H9 (cell line): Measurements from ENCODE around the gene REG4. TPM values are rescaled to one million over a fixed set of nuclear protein-coding genes. Genes with fewer than 3 reads are reported as not detected.

ENCODE experiments used
- DNase-seq: peaks from one replicate; pipeline ENCODE4 v3.0.0-alpha.2; 2017
- H2AFZ ChIP-seq: one replicate; pipeline ENCODE4 v1.6.1; 2013; ENCODE audit warnings: mild to moderate bottlenecking, low read length, control low read depth, moderate library complexity
- H2AK5ac ChIP-seq: 2 replicates; pipeline ENCODE4 v1.6.1; 2013; ENCODE audit warnings: low read length, control low read depth, mixed read lengths; ENCODE audit not compliant: insufficient read length
- H2BK120ac ChIP-seq: one replicate; pipeline ENCODE4 v1.6.1; 2013; ENCODE audit warnings: low read depth, mild to moderate bottlenecking, low read length, control low read depth, inconsistent platforms; ENCODE audit not compliant: poor library complexity, severe bottlenecking
- H2BK12ac ChIP-seq: 2 replicates; pipeline ENCODE4 v1.6.1; 2013; ENCODE audit warnings: low read length, control low read depth, mixed read lengths, low read depth; ENCODE audit not compliant: insufficient read length
- H2BK15ac ChIP-seq: 2 replicates; pipeline ENCODE4 v1.6.1; 2013; ENCODE audit warnings: low read depth, low read length, control low read depth
- H2BK20ac ChIP-seq: one replicate; pipeline ENCODE4 v1.6.1; 2013; ENCODE audit warnings: low read depth, mild to moderate bottlenecking, low read length, control low read depth, inconsistent platforms; ENCODE audit not compliant: poor library complexity, severe bottlenecking
- H2BK5ac ChIP-seq: 2 replicates; pipeline ENCODE4 v1.6.1; 2013; ENCODE audit warnings: low read length, control low read depth, mixed read lengths; ENCODE audit not compliant: insufficient read length
- H3K14ac ChIP-seq: 2 replicates; pipeline ENCODE4 v1.6.1; 2013; ENCODE audit warnings: low read length, control low read depth; ENCODE audit not compliant: insufficient read depth
- H3K18ac ChIP-seq: 2 replicates; pipeline ENCODE4 v1.6.1; 2013; ENCODE audit warnings: low read depth, mild to moderate bottlenecking, mixed read lengths, low read length, control low read depth; ENCODE audit not compliant: insufficient read length
- H3K23ac ChIP-seq: 2 replicates; pipeline ENCODE4 v1.6.1; 2013; ENCODE audit warnings: low read length, control low read depth, mixed read lengths, low read depth; ENCODE audit not compliant: insufficient read length
- H3K23me2 ChIP-seq: 2 replicates; pipeline ENCODE4 v1.6.1; 2013; ENCODE audit warnings: low read depth, mild to moderate bottlenecking, mixed read lengths, low read length, control low read depth; ENCODE audit not compliant: insufficient read length, poor library complexity, severe bottlenecking
- H3K27ac ChIP-seq: 2 replicates; pipeline ENCODE4 v1.5.1; 2013; ENCODE audit warnings: low read length, control low read depth, mixed read lengths, low read depth; ENCODE audit not compliant: insufficient read length
- H3K27me3 ChIP-seq: 2 replicates; pipeline ENCODE4 v1.6.1; 2013; ENCODE audit warnings: low read length, control low read depth, inconsistent platforms; ENCODE audit not compliant: insufficient read depth
- H3K4ac ChIP-seq: 2 replicates; pipeline ENCODE4 v1.6.1; 2013; ENCODE audit warnings: low read depth, mild to moderate bottlenecking, control low read depth, inconsistent platforms, low read length, moderate library complexity
- H3K4me1 ChIP-seq: 2 replicates; pipeline ENCODE4 v1.6.1; 2013; ENCODE audit warnings: low read length, control low read depth, inconsistent platforms; ENCODE audit not compliant: insufficient read depth
- H3K4me2 ChIP-seq: 2 replicates; pipeline ENCODE4 v1.6.1; 2013; ENCODE audit warnings: low read length, control low read depth, mixed read lengths; ENCODE audit not compliant: insufficient read length, insufficient read depth
- H3K56ac ChIP-seq: 2 replicates; pipeline ENCODE4 v1.6.1; 2013; ENCODE audit warnings: low read depth, mild to moderate bottlenecking, mixed read lengths, low read length, control low read depth; ENCODE audit not compliant: insufficient read length
- H3K79me1 ChIP-seq: 2 replicates; pipeline ENCODE4 v1.6.1; 2013; ENCODE audit warnings: low read depth, mild to moderate bottlenecking, moderate library complexity, low read length, control low read depth, inconsistent platforms; ENCODE audit not compliant: insufficient read depth, poor library complexity, severe bottlenecking
- H3K79me2 ChIP-seq: 2 replicates; pipeline ENCODE4 v1.6.1; 2013; ENCODE audit warnings: low read length, control low read depth, inconsistent platforms; ENCODE audit not compliant: insufficient read depth
- H3K9ac ChIP-seq: 2 replicates; pipeline ENCODE4 v1.6.1; 2013; ENCODE audit warnings: low read length, control low read depth, mixed read lengths; ENCODE audit not compliant: insufficient read length; ENCODE audit errors: extremely low read depth
- H3K9me3 ChIP-seq: one replicate; pipeline ENCODE4 v1.6.1; 2013; ENCODE audit warnings: low read depth, low read length, inconsistent platforms; ENCODE audit not compliant: control insufficient read depth
- H3T11ph ChIP-seq: one replicate; pipeline ENCODE4 v1.6.1; 2013; ENCODE audit warnings: mild to moderate bottlenecking, low read length, control low read depth, inconsistent platforms
- H4K20me1 ChIP-seq: one replicate; pipeline ENCODE4 v1.6.1; 2013; ENCODE audit not compliant: control insufficient read depth, insufficient read length, insufficient read depth
- H4K5ac ChIP-seq: 2 replicates; pipeline ENCODE4 v1.6.1; 2013; ENCODE audit warnings: low read depth, mild to moderate bottlenecking, mixed read lengths, low read length, control low read depth; ENCODE audit not compliant: insufficient read length
- H4K8ac ChIP-seq: replicated peaks from 2 replicates; pipeline ENCODE4 v1.6.1; 2013; ENCODE audit warnings: low read length, control low read depth, mixed read lengths, low read depth; ENCODE audit not compliant: insufficient read length
- H4K91ac ChIP-seq: 2 replicates; pipeline ENCODE4 v1.6.1; 2013; ENCODE audit warnings: low read depth, mild to moderate bottlenecking, moderate library complexity, mixed read lengths, low read length, control low read depth; ENCODE audit not compliant: insufficient read length
- H3K27ac Mint-ChIP-seq, 3 experiments: 2 replicates in 2 of 3; 3 replicates in 1 of 3; pipeline ENCODE4 v1.8.0; 2020 to 2021; ENCODE audit warnings: mixed read lengths in 3 of 3, mild to moderate bottlenecking in 1 of 3, moderate library complexity in 1 of 3
- H3K27me3 Mint-ChIP-seq: 2 replicates; pipeline ENCODE4 v1.8.0; 2021; ENCODE audit warnings: low read depth, mild to moderate bottlenecking, moderate library complexity, mixed read lengths
- H3K36me3 Mint-ChIP-seq, 3 experiments: 2 replicates in 2 of 3; 3 replicates in 1 of 3; pipeline ENCODE4 v1.8.0; 2020 to 2021; ENCODE audit warnings: low read depth in 3 of 3, mixed read lengths in 3 of 3; ENCODE audit not compliant: insufficient read depth in 1 of 3
- H3K4me1 Mint-ChIP-seq, 2 experiments: 2 replicates each; pipeline ENCODE4 v1.8.0; 2020; ENCODE audit warnings: mixed read lengths in 2 of 2
- H3K4me3 Mint-ChIP-seq, 2 experiments: 2 replicates in 1 of 2; 3 replicates in 1 of 2; pipeline ENCODE4 v1.8.0; 2020 to 2021; ENCODE audit warnings: mild to moderate bottlenecking in 2 of 2, mixed read lengths in 2 of 2, moderate library complexity in 1 of 2
- H3K9me3 Mint-ChIP-seq, 2 experiments: 2 replicates in 1 of 2; 3 replicates in 1 of 2; pipeline ENCODE4 v1.8.0; 2020; ENCODE audit warnings: mild to moderate bottlenecking in 2 of 2, mixed read lengths in 2 of 2, moderate library complexity in 1 of 2
- CTCF ChIP-seq: fragments of 200-600 bp; sonication (generic); conservative IDR thresholded peaks from 3 replicates; pipeline ENCODE4 v1.8.0; 2021; ENCODE audit warnings: antibody characterized with exemption, mild to moderate bottlenecking
- WGBS: extraction: QIAGEN DNeasy Blood & Tissue Kit; methylation state at CpG from one replicate; pipeline ENCODE4 v1.1.7; 2013; ENCODE audit warnings: missing lambda C conversion rate, low lambda C conversion rate, mixed read lengths; ENCODE audit not compliant: insufficient read length; ENCODE audit errors: extremely low coverage; 5-methylcytosine and 5-hydroxymethylcytosine counted together
- total RNA-seq: library from RNA; stranded (reverse); gene quantifications from 2 replicates; pipeline ENCODE4 v1.2.1, GENCODE V29; 2021

REG4 gene
- total RNA-seq, 1 experiment from 2014 or later: not detected

- H3T11ph ChIP-seq: no peak overlapping the region
- H4K5ac ChIP-seq: no peak overlapping the region
- no peak overlapping the region for H3K4ac ChIP-seq
- no peaks in the 10 kb centered on the region for H3K36me3 Mint-ChIP-seq
- H3K4me1 Mint-ChIP-seq: peaks cover 3 to 4% of the 10 kb centered on the region in 2 experiments; a peak in 1 of 4 replicates
- H2BK20ac ChIP-seq: no peak overlapping the region
- no peaks in the 10 kb centered on the region for H3K9me3 ChIP-seq
- no peak overlapping the region for H3K4me2 ChIP-seq
- H3K27me3 ChIP-seq: no peaks in the 10 kb centered on the region
- no peak overlapping the region for H3K23ac ChIP-seq
- H2BK12ac ChIP-seq: no peak overlapping the region
- no peaks in the 10 kb centered on the region; the same call in 1 of the 2 replicates for H3K27me3 Mint-ChIP-seq
- H3K18ac ChIP-seq: no peak overlapping the region
- H3K27ac ChIP-seq: no peak overlapping the region
- H2BK5ac ChIP-seq: no peak overlapping the region
- no peak overlapping the region for H3K9ac ChIP-seq
- no peak overlapping the region for H3K56ac ChIP-seq
- H4K20me1 ChIP-seq: no peaks in the 10 kb centered on the region
- H2AFZ ChIP-seq: no peak overlapping the region
- H3K27ac Mint-ChIP-seq: no peak overlapping the region; a peak in 1 of 7 replicates
- no peak overlapping the region for H3K14ac ChIP-seq
- H2BK15ac ChIP-seq: no peak overlapping the region
- TF ChIP-seq CTCF: no peak
- H3K9me3 Mint-ChIP-seq: no peaks in the 10 kb centered on the region
- no peak overlapping the region for H4K8ac ChIP-seq
- no peaks in the 10 kb centered on the region for H3K79me2 ChIP-seq
- no peak overlapping the region for H3K4me3 Mint-ChIP-seq
- H3K23me2 ChIP-seq: no peaks in the 10 kb centered on the region
- no peak overlapping the region for H2BK120ac ChIP-seq
- H3K79me1 ChIP-seq: no peaks in the 10 kb centered on the region
- H3K4me1 ChIP-seq: no peaks in the 10 kb centered on the region
- H2AK5ac ChIP-seq: no peak overlapping the region
- DNase-seq: no peak
- H4K91ac ChIP-seq: no peak overlapping the region
- WGBS: no CpG with 5 or more reads among the region's 7 CpGs
Observed at GRCh38 chr1:119797606-119798005, 13.7 kb downstream of the REG4 start.
